CD4-positive, alpha-beta T cell (primary cell): ENCODE measurements around the gene P4HTM. TPM values are rescaled to one million over a fixed set of nuclear protein-coding genes. Genes with fewer than 3 reads are reported as not detected.

Experiments used
- ATAC-seq: fragments of 200-7000 bp; cut with Tn5 transposase; one replicate; pipeline ENCODE4 v1.10.0; 2022; ENCODE audit warnings: mild to moderate bottlenecking; ENCODE audit not compliant: poor library complexity
- CTCF ChIA-PET: fragments of 350-600 bp; sonication (Branson Sonifier 250); formaldehyde crosslinking; loops from one replicate; lab custom pipeline; 2021; ENCODE audit warnings: antibody characterized with exemption, inconsistent platforms; lab: Charles Lee
- POLR2A ChIA-PET: fragments of 350-600 bp; sonication (Branson Sonifier 250); formaldehyde crosslinking; loops from one replicate; lab custom pipeline; 2021; ENCODE audit warnings: antibody characterized with exemption, inconsistent platforms; lab: Charles Lee
- DNase-seq, 14 experiments: peaks; one replicate each; pipeline ENCODE4 v3.0.0-alpha.2; 2013 to 2020; ENCODE audit warnings: mixed read lengths in 2 of 14
- H3K27ac ChIP-seq, 2 donors: one replicate each; pipeline versions ENCODE4 v1.5.1 to v1.7.0; 2013; ENCODE audit warnings: low read length in 2 of 2, low read depth in 1 of 2, mild to moderate bottlenecking in 1 of 2
- H3K27me3 ChIP-seq, 2 experiments: 1 replicate in 1 of 2; 2 replicates in 1 of 2; pipeline versions ENCODE4 v1.6.1 to v1.7.0; 2013; ENCODE audit warnings: low read length in 2 of 2, control low read depth in 1 of 2, mild to moderate bottlenecking in 1 of 2, moderate library complexity in 1 of 2; ENCODE audit not compliant: insufficient read depth in 2 of 2, control insufficient read depth in 1 of 2
- H3K36me3 ChIP-seq: one replicate; pipeline ENCODE4 v1.6.1; 2013; ENCODE audit warnings: low read length, control low read depth; ENCODE audit not compliant: insufficient read depth
- H3K4me1 ChIP-seq: one replicate; pipeline ENCODE4 v1.6.1; 2013; ENCODE audit warnings: low read length, control low read depth; ENCODE audit not compliant: insufficient read depth
- H3K4me3 ChIP-seq: one replicate; pipeline ENCODE4 v1.5.1; 2013; ENCODE audit warnings: mild to moderate bottlenecking, low read length, moderate library complexity
- H3K9me3 ChIP-seq, 2 experiments: 1 replicate in 1 of 2; 2 replicates in 1 of 2; pipeline versions ENCODE4 v1.6.1 to v1.7.0; 2013; ENCODE audit warnings: low read length in 2 of 2, mild to moderate bottlenecking in 2 of 2, control low read depth in 1 of 2, moderate library complexity in 1 of 2; ENCODE audit not compliant: control insufficient read depth in 1 of 2, insufficient read depth in 1 of 2
- H3K27ac Mint-ChIP-seq: one replicate; pipeline ENCODE4 v1.8.0; 2020; ENCODE audit warnings: mixed read lengths
- H3K27me3 Mint-ChIP-seq: one replicate; pipeline ENCODE4 v1.8.0; 2021; ENCODE audit warnings: mixed read lengths
- H3K36me3 Mint-ChIP-seq: one replicate; pipeline ENCODE4 v1.8.0; 2021; ENCODE audit warnings: low read depth, mixed read lengths
- H3K4me1 Mint-ChIP-seq: one replicate; pipeline ENCODE4 v1.8.0; 2021; ENCODE audit warnings: low read depth, mixed read lengths
- H3K4me3 Mint-ChIP-seq: one replicate; pipeline ENCODE4 v1.8.0; 2020; ENCODE audit warnings: mild to moderate bottlenecking, mixed read lengths
- H3K9me3 Mint-ChIP-seq: one replicate; pipeline ENCODE4 v1.8.0; 2020; ENCODE audit warnings: mixed read lengths
- intact Hi-C, 2 experiments: fragments of 100-400 bp; cut with DNase I in 1 of 2; cut with micrococcal nuclease in 1 of 2; formaldehyde crosslinking; loops; one replicate each; pipeline versions ENCODE4 v1.15.1 to v1.9.0; 2023 to 2025; cut with DNase I, micrococcal nuclease
- total RNA-seq, 174 experiments: library from RNA in 2 of 174; stranded (reverse) in 2 of 174; gene quantifications; one replicate each; pipeline ENCODE4 v1.2.3 and lab custom pipeline; 2021 to 2026
- TF ChIP-seq, protein P1 (sequence below): fragments of 200-600 bp; IDR thresholded peaks from one replicate; pipeline ENCODE4 v1.8.0; 2022; ENCODE audit warnings: antibody characterized with exemption, mild to moderate bottlenecking

P4HTM gene
- total RNA-seq, 2 experiments from 2014 or later: 45.9 to 47.0 TPM

DNA sequence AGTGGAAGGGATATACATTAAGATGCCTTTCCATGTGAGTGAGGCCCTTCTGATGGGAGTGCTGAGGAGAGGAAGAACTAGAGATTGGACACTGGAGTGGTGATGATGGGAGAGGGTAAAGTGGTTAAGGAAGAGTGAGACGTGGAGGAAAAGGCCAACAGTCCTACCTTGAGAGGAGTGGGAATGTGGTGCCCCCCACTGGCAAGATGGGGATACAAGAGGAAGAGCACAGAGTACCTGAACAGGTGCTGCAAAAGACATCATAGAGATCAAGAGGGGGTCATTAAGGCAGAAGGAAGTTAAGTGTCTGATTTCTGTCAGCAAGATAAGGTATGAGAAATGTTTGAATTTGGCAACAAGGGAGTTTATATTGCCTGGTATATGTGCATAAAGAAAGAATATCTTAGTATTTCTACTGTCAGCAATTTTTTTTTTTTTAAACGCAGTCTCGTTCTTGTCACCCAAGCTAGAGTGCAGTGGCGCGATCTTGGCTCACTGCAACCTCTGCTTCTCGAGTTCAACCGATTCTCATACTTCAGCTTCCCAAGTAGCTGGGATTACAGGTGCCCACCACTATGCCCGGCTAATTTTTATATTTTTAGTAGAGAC is 37.4 kb upstream of the P4HTM start:
- intact Hi-C loops: loop anchor here (1.0 to 5.0 kb wide), 2 partner anchors 215 to 265 kb away; partner anchors contain the start of gene NCKIPSD (in 2 of the 2)
- TF ChIP-seq, protein P1, sequence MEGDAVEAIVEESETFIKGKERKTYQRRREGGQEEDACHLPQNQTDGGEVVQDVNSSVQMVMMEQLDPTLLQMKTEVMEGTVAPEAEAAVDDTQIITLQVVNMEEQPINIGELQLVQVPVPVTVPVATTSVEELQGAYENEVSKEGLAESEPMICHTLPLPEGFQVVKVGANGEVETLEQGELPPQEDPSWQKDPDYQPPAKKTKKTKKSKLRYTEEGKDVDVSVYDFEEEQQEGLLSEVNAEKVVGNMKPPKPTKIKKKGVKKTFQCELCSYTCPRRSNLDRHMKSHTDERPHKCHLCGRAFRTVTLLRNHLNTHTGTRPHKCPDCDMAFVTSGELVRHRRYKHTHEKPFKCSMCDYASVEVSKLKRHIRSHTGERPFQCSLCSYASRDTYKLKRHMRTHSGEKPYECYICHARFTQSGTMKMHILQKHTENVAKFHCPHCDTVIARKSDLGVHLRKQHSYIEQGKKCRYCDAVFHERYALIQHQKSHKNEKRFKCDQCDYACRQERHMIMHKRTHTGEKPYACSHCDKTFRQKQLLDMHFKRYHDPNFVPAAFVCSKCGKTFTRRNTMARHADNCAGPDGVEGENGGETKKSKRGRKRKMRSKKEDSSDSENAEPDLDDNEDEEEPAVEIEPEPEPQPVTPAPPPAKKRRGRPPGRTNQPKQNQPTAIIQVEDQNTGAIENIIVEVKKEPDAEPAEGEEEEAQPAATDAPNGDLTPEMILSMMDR: peak; percentile 57
- ATAC-seq: peak; percentile 79

GRCh38 chr3:48957006-48957705 is 32.9 kb upstream of the P4HTM start:
- H3K36me3 Mint-ChIP-seq: peaks cover 54% of the 10 kb centered on the region
- H3K4me3 Mint-ChIP-seq: no peak overlapping the region
- POLR2A ChIA-PET: no interaction called here
- H3K27me3 Mint-ChIP-seq: no peaks in the 10 kb centered on the region
- H3K9me3 ChIP-seq: no peaks in the 10 kb centered on the region
- TF ChIP-seq, protein P1: no peak
- no peaks in the 10 kb centered on the region for H3K27me3 ChIP-seq
- no peak overlapping the region for H3K27ac Mint-ChIP-seq
- DNase-seq: no peak
- H3K36me3 ChIP-seq: peaks cover 40% of the 10 kb centered on the region
- ATAC-seq: no peak
- intact Hi-C loops: no loop called here
- peaks cover 11% of the 10 kb centered on the region for H3K4me1 Mint-ChIP-seq
- H3K4me3 ChIP-seq: no peak overlapping the region
- H3K27ac ChIP-seq: no peak overlapping the region
- CTCF ChIA-PET: interaction anchor here (0.8 kb wide), 1 partner anchor 23 kb away, joined by 3 read pairs; no protein-coding TSS in a partner anchor
- H3K9me3 Mint-ChIP-seq: no peaks in the 10 kb centered on the region
- no peaks in the 10 kb centered on the region for H3K4me1 ChIP-seq

More for the DNA sequence above, 37.4 kb upstream of the P4HTM start:
- Histone ChIP-seq H3K9me3 (no peaks in the 10 kb centered on the region), H3K27me3 (no peaks in the 10 kb centered on the region), H3K27ac (no peak overlapping the region), H3K4me1 (no peaks in the 10 kb centered on the region), H3K36me3 (peaks cover 23% of the 10 kb centered on the region), H3K4me3 (no peak overlapping the region)
- peak; percentile 28 to 75 (median 48) for DNase-seq
- ChIA-PET CTCF (interaction anchor here (0.6 to 1.2 kb wide), 2 partner anchors 14 to 206 kb away, joined by 3 to 4 read pairs; no protein-coding TSS in a partner anchor), POLR2A (interaction anchor here (0.7 kb wide), 1 partner anchor 217 kb away, joined by 3 read pairs; no protein-coding TSS in a partner anchor)
- Mint-ChIP-seq H3K27me3 (no peaks in the 10 kb centered on the region), H3K4me1 (peaks cover 25% of the 10 kb centered on the region), H3K27ac (no peak overlapping the region), H3K9me3 (no peaks in the 10 kb centered on the region), H3K36me3 (peaks cover 37% of the 10 kb centered on the region), H3K4me3 (no peak overlapping the region)

- H3K4me1 ChIP-seq: no peaks in the 10 kb centered on the region
- POLR2A ChIA-PET: no interaction called here
- TF ChIP-seq, protein P1: no peak
- CTCF ChIA-PET: interaction anchor here (1.0 kb wide), 1 partner anchor 32 kb away, joined by 4 read pairs; no protein-coding TSS in a partner anchor
- Mint-ChIP-seq H3K36me3 (peaks cover 62% of the 10 kb centered on the region), H3K9me3 (no peaks in the 10 kb centered on the region), H3K4me1 (peaks cover under 1% of the 10 kb centered on the region), H3K27ac (no peak overlapping the region), H3K4me3 (no peak overlapping the region), H3K27me3 (no peaks in the 10 kb centered on the region)
- H3K9me3 ChIP-seq: no peaks in the 10 kb centered on the region
- no peak overlapping the region for H3K4me3 ChIP-seq
- ATAC-seq: no peak
- peaks cover 47% of the 10 kb centered on the region for H3K36me3 ChIP-seq
- intact Hi-C loops: no loop called here
- H3K27ac ChIP-seq: no peak overlapping the region
- no peak for DNase-seq
- H3K27me3 ChIP-seq: no peaks in the 10 kb centered on the region
These were observed 29.1 kb upstream of the P4HTM start for GRCh38 chr3:48960841-48961413.
